GM19025 (cell line): Measurements from ENCODE around the gene TAF13.

Experiments used
- ATAC-seq: cut with Tn5 transposase; IDR thresholded peaks from one replicate; pipeline ENCODE4 v1.9.1; 2021; ENCODE audit warnings: mild to moderate bottlenecking, low read depth, moderate library complexity; ENCODE audit not compliant: unreplicated experiment

The TAF13 gene

GRCh38 chr1:109075531-109076490 is at the start of gene TAF13:
TAF13 (minus strand) TSS chr1:109076003; CDS start chr1:109075947, 56 bp downstream.
- peak; percentile 99 for ATAC-seq

DNA sequence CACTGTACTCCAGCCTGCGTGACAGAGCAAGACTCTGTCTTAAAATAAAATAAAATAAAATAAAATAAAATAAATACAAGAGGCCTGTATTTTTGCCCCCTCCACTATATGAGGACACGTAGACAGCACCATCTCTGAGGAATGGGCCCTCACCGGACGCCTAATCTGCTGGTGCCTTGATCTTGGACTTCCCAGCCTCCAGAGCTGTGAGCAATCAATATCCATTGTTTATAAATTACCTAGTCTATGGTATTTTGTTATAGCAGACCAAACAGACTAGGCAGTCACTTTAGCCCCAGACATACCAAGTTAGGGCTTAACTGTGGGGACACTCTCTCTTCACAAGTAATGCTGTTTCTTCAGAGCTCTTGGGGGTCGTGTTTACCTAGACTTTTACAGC is 44.6 kb upstream of the TAF13 start:
- ATAC-seq: no peak

GRCh38 chr1:109118089-109118488 is 42.3 kb upstream of the TAF13 start:
- no peak for ATAC-seq

GRCh38 chr1:109116286-109116685 is 40.5 kb upstream of the TAF13 start:
- ATAC-seq: no peak

DNA sequence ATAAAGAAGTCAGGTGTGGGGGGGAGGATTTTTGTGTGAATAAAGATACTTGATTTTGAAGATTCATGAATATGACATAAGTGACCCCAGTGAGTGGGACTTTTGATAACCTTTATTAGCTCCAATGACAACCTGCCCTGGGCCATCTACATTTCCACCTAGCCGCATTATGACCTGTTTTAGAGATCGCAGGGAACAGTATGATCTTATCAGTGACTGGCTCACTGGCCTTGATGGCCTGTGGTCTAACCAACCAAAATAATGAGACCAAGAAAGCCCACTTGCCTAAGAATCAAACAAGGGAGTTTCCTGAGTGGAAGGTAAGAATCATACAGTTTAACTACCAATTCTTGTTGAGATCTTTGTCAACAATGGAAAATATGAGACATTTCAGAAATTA is 39.9 kb upstream of the TAF13 start:
- no peak for ATAC-seq

DNA sequence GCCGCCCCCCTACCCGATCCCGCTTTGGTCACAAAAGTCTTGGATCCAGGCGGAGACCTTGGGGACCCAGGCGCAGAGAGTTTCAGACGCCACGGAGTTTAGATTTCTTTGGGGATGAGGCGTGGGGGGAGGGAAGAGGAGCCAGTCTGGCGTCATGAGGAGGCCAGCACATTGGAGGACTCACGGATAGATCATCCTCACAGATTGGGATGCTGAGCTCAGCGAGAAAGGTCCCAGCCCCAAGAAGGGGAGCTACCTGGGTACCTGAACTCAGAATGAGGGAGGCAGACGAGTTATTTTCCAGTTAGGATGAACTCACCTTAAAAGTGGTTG is 38.5 kb upstream of the TAF13 start:
- ATAC-seq: no peak

GRCh38 chr1:109113590-109114341 is 38.0 kb upstream of the TAF13 start, which contains the start of gene ELAPOR1:
ELAPOR1 (plus strand) TSS chr1:109114115; CDS start chr1:109114184, 69 bp downstream.
- no peak for ATAC-seq

- ATAC-seq: peak; percentile 41
Observed at GRCh38 chr1:109112652-109113285, 37.0 kb upstream of the TAF13 start.

GRCh38 chr1:109112056-109112651 is 36.4 kb upstream of the TAF13 start:
- ATAC-seq: no peak

- ATAC-seq: no peak
Observed at GRCh38 chr1:109111386-109112055, 35.7 kb upstream of the TAF13 start.

GRCh38 chr1:109109906-109110305 is 34.1 kb upstream of the TAF13 start:
- no peak for ATAC-seq

GRCh38 chr1:109107785-109108184 is 32.0 kb upstream of the TAF13 start:
- no peak for ATAC-seq

- ATAC-seq: no peak
Observed at GRCh38 chr1:109105881-109106280, 30.1 kb upstream of the TAF13 start.

GRCh38 chr1:109104364-109105151 is 28.8 kb upstream of the TAF13 start:
- no peak for ATAC-seq

GRCh38 chr1:109099938-109100773 is 24.4 kb upstream of the TAF13 start:
- ATAC-seq: peak; percentile 79

DNA sequence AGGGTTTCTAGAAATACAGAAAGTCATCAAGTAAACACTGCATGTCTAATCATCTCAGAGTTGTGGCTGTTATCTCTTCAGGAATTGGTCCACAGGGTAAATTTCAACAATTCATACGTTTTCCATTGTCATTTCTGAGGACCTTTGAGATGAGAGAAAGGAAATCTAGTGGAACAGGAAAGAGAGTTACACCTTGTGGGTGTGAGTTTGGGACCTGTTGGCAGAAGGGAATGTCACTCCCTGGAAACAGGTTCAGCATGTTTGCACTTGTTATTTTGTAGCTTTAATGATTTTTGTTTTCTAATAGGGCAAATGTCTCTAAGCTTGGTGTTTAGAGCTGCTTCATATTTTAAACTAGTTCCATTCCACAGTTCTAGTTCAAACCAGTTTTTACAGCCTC is 20.3 kb upstream of the TAF13 start:
- ATAC-seq: no peak

DNA sequence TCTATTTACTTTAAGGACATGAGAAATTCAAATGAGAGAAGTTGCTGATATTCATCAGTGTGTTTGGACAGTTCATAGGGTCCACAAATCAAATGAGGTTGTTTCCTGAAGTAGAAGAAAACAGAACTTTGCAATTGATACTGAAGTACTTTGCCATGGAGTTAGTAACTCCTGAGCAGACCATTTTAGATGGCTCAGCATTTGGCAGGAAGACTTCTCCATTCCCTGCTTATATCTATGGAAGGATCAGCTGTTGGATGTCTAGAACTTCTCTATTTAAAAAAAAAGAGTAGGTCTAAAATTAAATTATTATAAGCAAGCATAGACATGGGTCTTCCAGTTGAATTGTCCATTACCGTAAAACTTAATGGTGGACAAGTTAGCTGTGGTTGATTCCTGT is 19.8 kb upstream of the TAF13 start:
- ATAC-seq: no peak

- no peak for ATAC-seq
Observed at GRCh38 chr1:109094871-109095270, 19.1 kb upstream of the TAF13 start.
